ENCODE data around the gene VPS4B. TPM values are rescaled to one million over a fixed set of nuclear protein-coding genes. Genes with fewer than 3 reads are reported as not detected.

The VPS4B gene
- total and polyA plus RNA-seq, 2 of the 8 experiments (the other 6 are each of a cell fraction or from before 2014, with no cell fraction given) = 7.2 to 45.3 TPM

GRCh38 chr18:63402246-63403162, 19.8 kb downstream of the VPS4B start:
- Histone ChIP-seq H3K4me2 (ENCODE audit: insufficient read depth in 1 of 2, low read depth in 2 of 2, low read length in 2 of 2) (no peak overlapping the region), H3K23ac (ENCODE audit: insufficient read length) (no peak overlapping the region), H4K5ac (ENCODE audit: insufficient read length, low read depth, low read length) (no peak overlapping the region), H2BK20ac (ENCODE audit: low read length) (no peak overlapping the region), H2BK15ac (ENCODE audit: low read length) (no peak overlapping the region), H3K9me3 (ENCODE audit: insufficient read depth in 2 of 2, low read depth in 1 of 2, low read length in 1 of 2) (no peaks in the 10 kb centered on the region), H4K91ac (replicated peaks; ENCODE audit: insufficient read length, low read length) (no peak overlapping the region), H2AFZ (ENCODE audit: low read length) (no peak overlapping the region), H4K20me1 (replicated peaks in 1 of 2; ENCODE audit: control insufficient read depth in 1 of 2, insufficient read depth in 2 of 2, low read length in 2 of 2) (no peaks in the 10 kb centered on the region), H3K14ac (ENCODE audit: insufficient read length) (no peak overlapping the region), H3K79me1 (ENCODE audit: low read depth, low read length) (no peaks in the 10 kb centered on the region), H3K9ac (replicated peaks in 1 of 4; ENCODE audit: extremely low read depth in 1 of 4, low read depth in 3 of 4, low read length in 3 of 4) (no peak overlapping the region), H3K23me2 (ENCODE audit: low read depth, low read length) (no peaks in the 10 kb centered on the region), H2BK120ac (replicated peaks; ENCODE audit: low read depth, low read length) (no peak overlapping the region), H2BK5ac (ENCODE audit: low read depth, low read length) (no peak overlapping the region), H4K8ac (ENCODE audit: extremely low read depth, insufficient read depth, low read length) (no peak overlapping the region), H3K18ac (ENCODE audit: extremely low read depth, low read length) (no peak overlapping the region), H3K4me1 (replicated peaks in 1 of 4; ENCODE audit: control insufficient read depth in 3 of 4, insufficient read depth in 4 of 4, low read length in 3 of 4) (no peaks in the 10 kb centered on the region), H2AK5ac (ENCODE audit: low read depth, low read length) (no peak overlapping the region), H3K4ac (replicated peaks; ENCODE audit: insufficient read length, low read depth, low read length) (no peak overlapping the region), H3K4me3 (ENCODE audit: extremely low read depth in 1 of 4, insufficient read depth in 2 of 4, low read depth in 3 of 4, low read length in 4 of 4) (no peak overlapping the region), H3K36me3 (ENCODE audit: control insufficient read depth in 2 of 4, insufficient read depth in 4 of 4, low read length in 3 of 4) (peaks cover 4 to 65% (median 32%) of the 10 kb centered on the region in 4 experiments), H3K56ac (replicated peaks; ENCODE audit: insufficient read length, low read depth, low read length) (no peak overlapping the region), H2BK12ac (ENCODE audit: low read depth, low read length) (no peak overlapping the region), H3K27me3 (replicated peaks in 1 of 4; ENCODE audit: control insufficient read depth in 3 of 4, extremely low read depth in 1 of 4, insufficient read depth in 3 of 4, low read length in 3 of 4) (no peaks in the 10 kb centered on the region), H3K79me2 (ENCODE audit: control insufficient read depth in 1 of 2, insufficient read depth in 2 of 2, low read length in 2 of 2) (peaks cover 0 to 4% of the 10 kb centered on the region in 2 experiments; a peak in 1 of 4 replicates), H3K27ac (ENCODE audit: low read depth, low read length) (no peak overlapping the region)
- POLR2A ChIA-PET (ENCODE audit: partially characterized antibody) = no interaction called here
- no peak for DNase-seq (ENCODE audit: low read depth in 1 of 2, low spot score in 2 of 2)
- TF ChIP-seq EGR1 (IDR thresholded peaks at IDR 0.05; ENCODE audit: borderline replicate concordance, low read depth, low read length) = no peak
- TF ChIP-seq SIRT6 (IDR thresholded peaks at IDR 0.05; ENCODE audit: low read length) = no peak
- TF ChIP-seq ASH2L (IDR thresholded peaks at IDR 0.05; ENCODE audit: low read length) = no peak
- no peak for TF ChIP-seq POLR2A (IDR thresholded peaks at IDR 0.05; ENCODE audit: control extremely low read depth in 1 of 2, low read depth in 2 of 2, low read length in 2 of 2)
- TF ChIP-seq CHD1 (IDR thresholded peaks at IDR 0.05; ENCODE audit: low read depth, low read length) = no peak
- no peak for TF ChIP-seq EZH2 (IDR thresholded peaks at IDR 0.05; ENCODE audit: low read depth, low read length, severe bottlenecking)
- no peak for TF ChIP-seq MAX (IDR thresholded peaks at IDR 0.05)
- TF ChIP-seq TEAD4 (IDR thresholded peaks at IDR 0.05; ENCODE audit: low read depth, low read length) = no peak
- TF ChIP-seq SAP30 (IDR thresholded peaks at IDR 0.05; ENCODE audit: insufficient read depth, insufficient replicate concordance, low read length) = no peak
- no peak for TF ChIP-seq SRF (IDR thresholded peaks at IDR 0.05; ENCODE audit: low read depth, low read length)
- TF ChIP-seq SIX5 (IDR thresholded peaks at IDR 0.05; ENCODE audit: low read depth, low read length) = no peak
- CTCF ChIA-PET (ENCODE audit: partially characterized antibody) = no interaction called here
- 90% methylated on average over 8 of the region's 8 CpGs; no CpG with 5 or more reads in 1 of the 2 experiments for WGBS, 2 experiments (ENCODE audit: extremely low coverage in 1 of 2, insufficient coverage in 1 of 2, insufficient read length in 1 of 2, insufficient replicate concordance in 2 of 2, low coverage in 1 of 2, low lambda C conversion rate in 2 of 2, missing lambda C conversion rate in 1 of 2)
- no peak for FAIRE-seq

All from H1 (cell line).